ENCODE measurements around the gene LRRTM4.

DNA sequence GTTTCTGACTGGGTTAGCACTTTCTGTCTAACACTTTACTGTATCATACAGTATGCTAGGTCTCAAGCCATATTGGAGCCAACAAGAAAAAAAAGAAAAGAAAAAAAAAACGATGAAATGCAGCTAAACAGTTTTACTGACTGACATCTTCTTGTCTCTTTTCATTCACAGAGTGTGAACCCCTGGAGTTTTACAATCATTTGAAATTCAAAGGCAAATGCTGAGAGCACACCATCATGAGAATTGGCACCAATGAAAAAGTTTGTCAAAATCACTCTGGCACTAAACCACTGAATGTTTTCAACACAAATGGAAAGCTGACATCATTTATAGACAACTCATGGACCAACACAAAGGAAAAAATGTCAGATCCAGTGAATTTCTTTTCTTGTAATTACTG lies 513.3 kb downstream of the LRRTM4 start:
- TF ChIP-seq, protein P1, sequence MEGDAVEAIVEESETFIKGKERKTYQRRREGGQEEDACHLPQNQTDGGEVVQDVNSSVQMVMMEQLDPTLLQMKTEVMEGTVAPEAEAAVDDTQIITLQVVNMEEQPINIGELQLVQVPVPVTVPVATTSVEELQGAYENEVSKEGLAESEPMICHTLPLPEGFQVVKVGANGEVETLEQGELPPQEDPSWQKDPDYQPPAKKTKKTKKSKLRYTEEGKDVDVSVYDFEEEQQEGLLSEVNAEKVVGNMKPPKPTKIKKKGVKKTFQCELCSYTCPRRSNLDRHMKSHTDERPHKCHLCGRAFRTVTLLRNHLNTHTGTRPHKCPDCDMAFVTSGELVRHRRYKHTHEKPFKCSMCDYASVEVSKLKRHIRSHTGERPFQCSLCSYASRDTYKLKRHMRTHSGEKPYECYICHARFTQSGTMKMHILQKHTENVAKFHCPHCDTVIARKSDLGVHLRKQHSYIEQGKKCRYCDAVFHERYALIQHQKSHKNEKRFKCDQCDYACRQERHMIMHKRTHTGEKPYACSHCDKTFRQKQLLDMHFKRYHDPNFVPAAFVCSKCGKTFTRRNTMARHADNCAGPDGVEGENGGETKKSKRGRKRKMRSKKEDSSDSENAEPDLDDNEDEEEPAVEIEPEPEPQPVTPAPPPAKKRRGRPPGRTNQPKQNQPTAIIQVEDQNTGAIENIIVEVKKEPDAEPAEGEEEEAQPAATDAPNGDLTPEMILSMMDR (IDR thresholded peaks at IDR 0.05; ENCODE audit: poor library complexity) = no peak
- TF ChIP-seq EZH2phosphoT487 (IDR thresholded peaks at IDR 0.05; ENCODE audit: low read depth, severe bottlenecking, unreplicated experiment) = no peak

Data from hepatocyte (in vitro differentiated cells).